Omental fat pad (tissue), 4 donors: ENCODE data around the gene RNF166. TPM values are rescaled to one million over a fixed set of nuclear protein-coding genes. Genes with fewer than 3 reads are reported as not detected.
A peak's percentile ranks its signal among the peaks of the same experiment; 100 is the strongest.

Source experiments
- ATAC-seq: fragments of 150-250 bp; one replicate; pipeline ENCODE4 v1.9.1; 2016; ENCODE audit warnings: mild to moderate bottlenecking, moderate library complexity; ENCODE audit not compliant: low FRiP score
- DNase-seq: peaks from one replicate; pipeline ENCODE4 v3.0.0-alpha.2; 2019; ENCODE audit warnings: low spot score
- total RNA-seq, 4 donors: library from RNA; depleted of rRNA; stranded (reverse); fragments of >200 nt; gene quantifications; one replicate each; pipeline ENCODE4 v1.1.0, GENCODE V29; 2016
- TF ChIP-seq, protein P1 (sequence below), 3 donors: fragments of 450-650 bp; IDR thresholded peaks; one replicate each; pipeline ENCODE4 v1.5.1; 2016 to 2017; ENCODE audit warnings: antibody characterized with exemption in 3 of 3, mild to moderate bottlenecking in 3 of 3, moderate library complexity in 2 of 3

RNF166 gene
- total RNA-seq, 4 donors from 2014 or later: 13.5 to 36.4 (median 20.2) TPM

DNA sequence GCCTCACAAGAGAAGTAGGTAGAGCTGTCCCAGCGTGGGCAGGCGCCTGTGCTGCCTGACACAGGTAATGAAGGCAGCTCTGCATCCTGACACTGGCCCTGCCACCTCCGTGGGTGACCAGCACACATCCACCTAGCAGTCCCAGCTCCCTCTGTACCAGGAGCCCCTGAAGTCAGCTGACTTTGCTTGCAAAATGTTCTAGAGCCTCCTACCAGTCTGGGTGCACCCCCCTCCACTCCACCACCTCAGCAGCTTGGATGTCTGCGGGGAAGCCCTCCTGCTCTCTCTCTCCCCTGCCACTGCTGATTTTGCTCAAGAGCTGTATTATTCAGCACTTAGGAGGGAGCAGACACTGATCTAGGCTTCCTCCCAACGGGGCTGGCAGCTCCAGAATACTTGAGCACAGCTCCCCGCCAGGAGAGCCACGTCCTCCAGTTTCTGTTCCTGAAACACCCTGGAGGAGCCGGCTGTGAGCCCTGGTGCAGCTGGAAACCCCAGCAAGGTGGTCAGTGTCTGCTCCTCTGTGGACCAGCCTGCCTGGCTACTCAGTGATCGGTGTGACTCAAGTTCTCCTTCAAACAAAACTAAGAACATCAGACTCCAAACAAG, 1.0 kb downstream of the RNF166 start:
- DNase-seq: no peak

DNA sequence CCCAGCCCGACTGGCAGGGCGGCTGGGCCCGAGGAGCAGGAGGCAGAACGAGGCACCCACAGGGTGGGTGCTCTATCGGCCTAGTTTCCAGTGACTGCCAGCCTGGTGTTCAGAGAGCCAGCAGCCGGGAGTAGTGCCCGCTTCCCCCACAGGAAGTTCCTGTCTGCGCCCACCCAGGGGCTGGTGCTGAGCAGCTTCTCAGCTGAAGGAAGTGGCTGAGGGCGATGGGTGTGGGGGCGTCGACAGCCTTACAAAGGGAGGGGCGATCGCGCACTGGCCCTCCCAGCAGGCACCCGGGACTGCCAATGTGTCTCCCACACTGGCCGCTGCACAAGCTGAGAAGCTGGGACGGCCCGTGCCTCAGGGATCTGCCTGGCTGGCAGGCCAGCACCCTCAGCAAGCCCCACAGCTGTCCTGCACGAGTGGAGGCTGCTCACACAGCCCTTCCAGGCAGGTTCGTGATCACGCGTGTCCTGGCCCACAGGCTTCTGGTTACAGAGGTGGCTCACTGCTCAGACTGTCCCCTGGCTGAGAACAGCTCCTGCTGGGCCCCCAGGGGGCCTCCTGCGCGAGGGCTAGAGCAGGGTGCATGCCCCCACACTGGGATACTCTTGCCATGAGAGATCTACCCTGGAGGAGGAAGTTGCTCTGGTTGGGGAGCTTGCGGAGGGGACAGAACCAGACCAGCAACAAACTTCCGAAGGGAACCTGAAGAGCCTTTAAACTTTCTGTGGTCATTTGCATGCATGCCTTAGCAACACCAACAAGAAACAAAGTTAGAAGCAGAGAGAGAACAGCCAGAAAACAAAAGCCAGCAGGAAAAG, 2.5 kb downstream of the RNF166 start:
- TF ChIP-seq, protein P1, sequence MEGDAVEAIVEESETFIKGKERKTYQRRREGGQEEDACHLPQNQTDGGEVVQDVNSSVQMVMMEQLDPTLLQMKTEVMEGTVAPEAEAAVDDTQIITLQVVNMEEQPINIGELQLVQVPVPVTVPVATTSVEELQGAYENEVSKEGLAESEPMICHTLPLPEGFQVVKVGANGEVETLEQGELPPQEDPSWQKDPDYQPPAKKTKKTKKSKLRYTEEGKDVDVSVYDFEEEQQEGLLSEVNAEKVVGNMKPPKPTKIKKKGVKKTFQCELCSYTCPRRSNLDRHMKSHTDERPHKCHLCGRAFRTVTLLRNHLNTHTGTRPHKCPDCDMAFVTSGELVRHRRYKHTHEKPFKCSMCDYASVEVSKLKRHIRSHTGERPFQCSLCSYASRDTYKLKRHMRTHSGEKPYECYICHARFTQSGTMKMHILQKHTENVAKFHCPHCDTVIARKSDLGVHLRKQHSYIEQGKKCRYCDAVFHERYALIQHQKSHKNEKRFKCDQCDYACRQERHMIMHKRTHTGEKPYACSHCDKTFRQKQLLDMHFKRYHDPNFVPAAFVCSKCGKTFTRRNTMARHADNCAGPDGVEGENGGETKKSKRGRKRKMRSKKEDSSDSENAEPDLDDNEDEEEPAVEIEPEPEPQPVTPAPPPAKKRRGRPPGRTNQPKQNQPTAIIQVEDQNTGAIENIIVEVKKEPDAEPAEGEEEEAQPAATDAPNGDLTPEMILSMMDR (IDR thresholded peaks at IDR 0.05): no peak
- DNase-seq (no peak), ATAC-seq (no peak)

More for the DNA sequence above, 1.0 kb downstream of the RNF166 start:
- TF ChIP-seq, protein P1 (IDR thresholded peaks at IDR 0.05): no peak
- no peak for ATAC-seq

DNA sequence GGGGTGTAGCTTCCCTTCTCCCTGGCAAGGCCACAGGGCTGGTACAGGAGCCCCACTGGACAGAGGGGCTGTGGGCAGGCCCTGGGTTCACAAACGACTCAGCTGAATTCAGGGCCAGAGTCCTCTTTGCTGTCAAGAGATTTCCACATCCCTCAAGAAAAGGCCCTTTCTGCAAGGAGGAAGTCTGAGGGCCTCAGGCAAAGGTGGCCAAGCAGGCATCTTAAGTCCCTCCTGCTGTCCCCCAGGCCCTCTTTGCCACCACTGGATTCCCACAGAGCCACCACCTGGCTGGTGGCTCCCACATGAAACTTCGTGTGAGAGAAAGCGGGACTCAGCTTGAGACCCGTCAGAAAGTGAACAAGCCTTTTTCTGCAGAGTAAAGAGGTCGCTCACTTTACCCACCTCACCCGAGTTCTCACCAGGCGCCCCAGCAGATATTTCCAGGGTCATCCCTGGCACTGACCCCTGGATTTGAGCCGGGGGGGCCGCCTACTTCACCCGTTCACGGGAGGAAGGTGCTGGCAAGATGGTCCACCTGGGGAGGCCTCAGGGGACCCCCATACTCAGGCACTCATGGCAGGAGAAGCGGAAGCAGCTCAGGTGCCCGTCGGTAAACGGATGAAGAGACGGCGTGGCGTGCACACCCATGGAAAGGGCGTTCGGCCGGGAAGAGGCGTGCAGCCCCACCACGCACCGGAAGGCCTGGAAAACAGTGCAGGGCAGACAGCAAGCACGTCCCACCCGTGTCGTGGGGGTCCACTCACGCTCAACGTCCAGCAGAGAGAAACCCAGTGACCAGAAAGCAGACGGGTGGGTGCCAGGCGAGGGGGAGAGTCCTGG, 3.6 kb downstream of the RNF166 start:
- TF ChIP-seq, protein P1 (IDR thresholded peaks at IDR 0.05): no peak
- ATAC-seq (no peak), DNase-seq (no peak)

DNA sequence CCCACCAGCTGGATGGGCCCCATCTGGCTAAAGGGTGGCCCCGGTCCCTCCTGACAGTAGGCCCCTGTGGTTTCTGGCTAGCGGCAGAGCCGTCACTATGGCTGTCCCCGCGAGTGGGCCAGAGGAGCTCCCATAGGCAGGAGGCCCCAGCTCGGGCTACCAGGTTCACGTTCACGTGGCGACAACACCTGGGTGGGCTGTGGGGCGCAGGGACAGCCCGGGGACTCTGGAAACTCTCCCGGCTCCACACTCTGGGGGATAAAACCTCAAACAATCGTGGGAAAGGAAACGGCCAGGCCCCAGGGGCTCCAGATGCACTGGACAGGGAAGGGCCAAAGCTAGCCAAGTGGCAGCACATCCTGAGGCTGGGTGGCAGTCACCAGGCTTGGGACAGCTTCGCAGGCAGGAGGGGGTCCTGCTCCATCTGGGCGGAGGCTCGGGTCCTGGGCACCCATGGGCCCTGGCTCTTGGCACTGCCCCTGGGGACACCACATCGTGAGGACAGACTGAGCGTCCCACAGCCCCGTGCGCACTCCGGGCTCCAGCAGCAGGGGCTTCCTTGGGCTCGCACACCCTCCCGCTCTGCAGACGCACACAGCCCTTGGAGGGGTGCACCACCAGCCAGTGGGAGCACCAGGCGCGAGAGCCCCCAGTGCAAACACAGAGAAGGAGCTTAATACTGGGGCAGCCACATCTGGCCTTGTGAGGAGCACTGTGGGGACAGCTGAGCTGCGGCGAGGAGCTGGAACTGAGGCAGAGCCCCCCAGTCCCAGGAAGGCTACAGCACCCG, 4.4 kb downstream of the RNF166 start:
- no peak for ATAC-seq
- TF ChIP-seq, protein P1 (IDR thresholded peaks at IDR 0.05): no peak
- no peak for DNase-seq

DNA sequence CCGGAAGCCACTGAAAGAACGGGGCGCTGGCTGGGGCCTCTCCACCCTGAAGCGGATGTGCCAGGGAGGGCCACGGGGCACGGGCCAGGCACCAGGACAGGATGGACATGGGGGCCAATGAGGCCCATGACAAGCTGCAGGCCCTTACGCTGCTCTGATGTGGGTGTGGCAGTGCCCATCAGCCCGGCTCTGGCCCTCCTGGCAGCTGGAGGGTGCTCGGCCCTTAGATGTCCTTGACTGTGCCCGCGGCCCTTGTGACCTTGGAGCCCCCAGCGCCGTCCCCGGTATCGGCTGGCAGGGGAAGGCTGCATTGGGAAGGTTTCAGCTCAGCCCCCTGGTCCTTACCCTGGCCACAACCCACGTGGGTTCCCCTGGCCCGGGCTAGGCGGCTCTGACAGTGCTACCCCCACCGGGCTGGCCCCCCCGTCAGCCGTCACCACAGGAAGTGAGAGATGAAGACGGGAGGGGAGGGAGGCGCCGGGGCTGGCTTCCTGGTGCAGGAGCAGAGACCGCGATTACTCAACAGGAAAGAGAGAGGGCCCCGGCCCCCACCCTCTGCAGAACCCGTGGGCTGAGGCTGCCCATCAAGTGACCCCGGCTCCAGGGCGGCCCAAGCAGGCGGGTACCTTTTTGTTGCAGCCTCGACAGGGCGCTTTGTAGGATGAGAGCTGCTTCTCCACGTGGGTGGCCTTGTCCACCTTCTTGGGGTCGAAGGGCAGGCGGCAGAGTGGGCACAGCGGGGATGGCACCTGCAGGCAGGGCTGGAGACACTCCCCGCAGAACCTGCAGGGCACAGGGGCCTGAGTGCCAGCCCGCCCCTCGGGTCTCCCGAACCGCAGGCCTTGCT, 5.3 kb downstream of the RNF166 start:
- DNase-seq (peak; percentile 63), ATAC-seq (peak; percentile 43)
- TF ChIP-seq, protein P1 (IDR thresholded peaks at IDR 0.05): no peak

DNA sequence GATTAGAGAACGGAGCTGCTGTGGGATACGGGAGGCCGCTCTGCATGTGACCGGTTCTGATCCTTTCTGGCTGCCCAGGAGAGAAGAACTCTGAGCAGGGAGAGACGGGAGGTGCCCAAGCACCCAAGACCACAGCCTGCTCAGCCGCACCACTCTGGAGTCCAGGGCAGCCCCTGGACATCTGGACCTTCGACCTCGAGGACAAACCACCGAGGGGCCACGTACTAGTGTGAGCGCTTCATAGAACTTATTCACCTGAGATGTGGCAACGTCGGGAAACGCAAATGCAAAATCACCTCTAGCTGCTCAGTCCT, 5.9 kb downstream of the RNF166 start:
- no peak for DNase-seq
- TF ChIP-seq, protein P1 (IDR thresholded peaks at IDR 0.05): no peak
- ATAC-seq: no peak
